Endodermal cell (in vitro differentiated cells): ENCODE results near the gene UBE2E1. TPM values are rescaled to one million over a fixed set of nuclear protein-coding genes. Genes with fewer than 3 reads are reported as not detected.

Experiments used
- DNase-seq: peaks from one replicate; pipeline ENCODE4 v3.0.0-alpha.2; 2017
- H3K27ac ChIP-seq: 2 replicates; pipeline ENCODE4 v1.5.1; 2013; ENCODE audit warnings: mild to moderate bottlenecking, low read depth, low read length, moderate library complexity
- H3K27me3 ChIP-seq: 2 replicates; pipeline ENCODE4 v1.6.1; 2013; ENCODE audit warnings: mild to moderate bottlenecking, low read length, moderate library complexity; ENCODE audit not compliant: insufficient read depth, control insufficient read depth, poor library complexity, severe bottlenecking
- H3K36me3 ChIP-seq: 2 replicates; pipeline ENCODE4 v1.7.0; 2013; ENCODE audit warnings: mild to moderate bottlenecking, low read length, moderate library complexity; ENCODE audit not compliant: control insufficient read depth, insufficient read depth
- H3K4me1 ChIP-seq: one replicate; pipeline ENCODE4 v1.7.0; 2013; ENCODE audit warnings: low read length; ENCODE audit not compliant: control insufficient read depth, insufficient read depth
- H3K4me3 ChIP-seq: 2 replicates; pipeline ENCODE4 v1.5.1; 2013; ENCODE audit warnings: mild to moderate bottlenecking, low read length, moderate library complexity
- H3K9ac ChIP-seq: 2 replicates; pipeline ENCODE4 v1.6.1; 2013; ENCODE audit warnings: mild to moderate bottlenecking, low read length, moderate library complexity; ENCODE audit not compliant: poor library complexity, severe bottlenecking; ENCODE audit errors: extremely low read depth
- H3K9me3 ChIP-seq: 2 replicates; pipeline ENCODE4 v1.6.1; 2013; ENCODE audit warnings: mild to moderate bottlenecking, low read length, moderate library complexity; ENCODE audit not compliant: control insufficient read depth
- H3K27ac Mint-ChIP-seq: 2 replicates; pipeline ENCODE4 v1.8.0; 2020; ENCODE audit warnings: mixed read lengths
- H3K27me3 Mint-ChIP-seq: 2 replicates; pipeline ENCODE4 v1.8.0; 2021; ENCODE audit warnings: mild to moderate bottlenecking, mixed read lengths; ENCODE audit not compliant: insufficient read depth
- H3K36me3 Mint-ChIP-seq: 2 replicates; pipeline ENCODE4 v1.8.0; 2020; ENCODE audit warnings: low read depth, mixed read lengths
- H3K4me1 Mint-ChIP-seq: 2 replicates; pipeline ENCODE4 v1.8.0; 2020; ENCODE audit warnings: mixed read lengths
- H3K4me3 Mint-ChIP-seq: 2 replicates; pipeline ENCODE4 v1.8.0; 2020; ENCODE audit warnings: mild to moderate bottlenecking, moderate library complexity, mixed read lengths
- H3K9me3 Mint-ChIP-seq: 2 replicates; pipeline ENCODE4 v1.8.0; 2020; ENCODE audit warnings: mild to moderate bottlenecking, mixed read lengths
- CTCF ChIP-seq: fragments of 200-600 bp; sonication (generic); conservative IDR thresholded peaks from 2 replicates; pipeline ENCODE4 v1.5.0; 2021; ENCODE audit warnings: antibody characterized with exemption, mild to moderate bottlenecking
- WGBS, 2 experiments: methylation state at CpG; one replicate each; pipeline versions ENCODE4 v1.1.5 to v1.1.7; 2013; ENCODE audit warnings: missing lambda C conversion rate in 2 of 2, mixed read lengths in 1 of 2; ENCODE audit not compliant: insufficient coverage in 1 of 2, insufficient read length in 1 of 2; 5-methylcytosine and 5-hydroxymethylcytosine counted together
- total RNA-seq, 2 donors: library from RNA; stranded (reverse); fragmentation: NEBNext Ultra II Directional in 1 of 2; extraction: Animal tissue kit (Norgen Biotek cat#: 25700) in 1 of 2; gene quantifications; 2 replicates in 1 of 2; 3 replicates in 1 of 2; pipeline ENCODE4 v1.2.1, GENCODE V29; 2021

The UBE2E1 gene
- total RNA-seq, 2 donors from 2014 or later, result 112 to 120 TPM

- 75 to 80% methylated on average over 1 of the region's 1 CpG for WGBS, 2 experiments
- TF ChIP-seq CTCF, result no peak
- Histone ChIP-seq H3K4me1 (no peaks in the 10 kb centered on the region), H3K9me3 (no peaks in the 10 kb centered on the region), H3K36me3 (no peaks in the 10 kb centered on the region), H3K9ac (no peak overlapping the region), H3K27ac (no peak overlapping the region), H3K27me3 (no peaks in the 10 kb centered on the region), H3K4me3 (no peak overlapping the region)
- Mint-ChIP-seq H3K27ac (no peak overlapping the region), H3K27me3 (no peaks in the 10 kb centered on the region), H3K4me3 (no peak overlapping the region), H3K36me3 (peaks cover 4% of the 10 kb centered on the region), H3K9me3 (no peaks in the 10 kb centered on the region), H3K4me1 (peaks cover 16% of the 10 kb centered on the region)
- DNase-seq, result no peak
Observed at GRCh38 chr3:23837286-23837685, 31.5 kb downstream of the UBE2E1 start.

- Histone ChIP-seq H3K36me3 (no peaks in the 10 kb centered on the region), H3K4me1 (no peaks in the 10 kb centered on the region), H3K27ac (no peak overlapping the region), H3K9me3 (no peaks in the 10 kb centered on the region), H3K4me3 (no peak overlapping the region), H3K9ac (no peak overlapping the region), H3K27me3 (no peaks in the 10 kb centered on the region)
- no peak overlapping the region for H3K4me3 Mint-ChIP-seq
- H3K27ac Mint-ChIP-seq, result no peak overlapping the region
- H3K36me3 Mint-ChIP-seq, result peaks cover 4% of the 10 kb centered on the region
- no peak for DNase-seq
- no peak for TF ChIP-seq CTCF
- H3K4me1 Mint-ChIP-seq, result peaks cover 16% of the 10 kb centered on the region
- 86% methylated on average over 1 of the region's 1 CpG; no CpG with 5 or more reads in 1 of the 2 experiments for WGBS, 2 experiments
- H3K9me3 Mint-ChIP-seq, result no peaks in the 10 kb centered on the region
- no peaks in the 10 kb centered on the region for H3K27me3 Mint-ChIP-seq
Observed at GRCh38 chr3:23837691-23838090, 31.9 kb downstream of the UBE2E1 start.

GRCh38 chr3:23840521-23840920 is 34.8 kb downstream of the UBE2E1 start:
- WGBS, 2 experiments, result 82 to 85% methylated on average over 5 of the region's 5 CpGs
- Mint-ChIP-seq H3K4me1 (peaks cover 16% of the 10 kb centered on the region), H3K27me3 (no peaks in the 10 kb centered on the region), H3K36me3 (peaks cover 4% of the 10 kb centered on the region), H3K4me3 (no peak overlapping the region), H3K9me3 (no peaks in the 10 kb centered on the region), H3K27ac (peak overlapping the region; percentile 33)
- Histone ChIP-seq H3K27me3 (no peaks in the 10 kb centered on the region), H3K36me3 (peaks cover 5% of the 10 kb centered on the region), H3K27ac (no peak overlapping the region), H3K4me1 (no peaks in the 10 kb centered on the region), H3K4me3 (no peak overlapping the region), H3K9me3 (no peaks in the 10 kb centered on the region), H3K9ac (no peak overlapping the region)
- DNase-seq, result no peak
- TF ChIP-seq CTCF, result no peak
